GM23338 (cell line): ENCODE results near the gene PPARD. TPM values are rescaled to one million over a fixed set of nuclear protein-coding genes. Genes with fewer than 3 reads are reported as not detected.

ENCODE experiments used
- ATAC-seq: fragments of 200-7000 bp; cut with Tn5 transposase; 3 replicates; pipeline ENCODE4 v1.9.1; 2020
- DNase-seq: peaks from one replicate; pipeline ENCODE4 v3.0.0-alpha.2; 2015; ENCODE audit warnings: low spot score
- H2AFZ ChIP-seq: fragments of 200-600 bp; sonication (generic); 2 replicates; pipeline ENCODE4 v1.8.0; 2016; ENCODE audit warnings: antibody characterized with exemption, mild to moderate bottlenecking, moderate library complexity
- H3F3A ChIP-seq: fragments of 200-600 bp; sonication (generic); replicated peaks from 2 replicates; pipeline ENCODE4 v1.8.0; 2017; ENCODE audit warnings: antibody characterized with exemption, mixed run types, low read depth
- H3K27ac ChIP-seq: fragments of 200-600 bp; sonication (generic); 2 replicates; pipeline ENCODE4 v1.6.1; 2016; ENCODE audit warnings: low read depth
- H3K27me3 ChIP-seq: fragments of 200-600 bp; sonication (generic); 2 replicates; pipeline ENCODE4 v1.8.0; 2016; ENCODE audit warnings: mild to moderate bottlenecking, mixed run types, moderate library complexity; ENCODE audit not compliant: insufficient read depth
- H3K36me3 ChIP-seq: fragments of 200-600 bp; sonication (generic); 2 replicates; pipeline ENCODE4 v1.8.0; 2016; ENCODE audit warnings: mild to moderate bottlenecking; ENCODE audit not compliant: insufficient read depth
- H3K4me1 ChIP-seq: fragments of 200-600 bp; sonication (generic); 2 replicates; pipeline ENCODE4 v1.8.0; 2016; ENCODE audit warnings: mild to moderate bottlenecking, moderate library complexity; ENCODE audit not compliant: insufficient read depth
- H3K4me2 ChIP-seq: fragments of 200-600 bp; sonication (generic); 2 replicates; pipeline ENCODE4 v1.7.1; 2017; ENCODE audit warnings: mixed run types
- H3K4me3 ChIP-seq: fragments of 200-600 bp; sonication (generic); 2 replicates; pipeline ENCODE4 v1.6.1; 2016; ENCODE audit warnings: mixed run types
- H3K79me2 ChIP-seq: fragments of 200-600 bp; sonication (generic); replicated peaks from 2 replicates; pipeline ENCODE4 v1.8.0; 2017; ENCODE audit warnings: mild to moderate bottlenecking; ENCODE audit not compliant: insufficient read depth
- H3K9me2 ChIP-seq: fragments of 200-600 bp; sonication (generic); 2 replicates; pipeline ENCODE4 v1.8.0; 2017; ENCODE audit not compliant: insufficient read depth
- H4K20me1 ChIP-seq: fragments of 200-600 bp; sonication (generic); replicated peaks from 2 replicates; pipeline ENCODE4 v1.8.0; 2017; ENCODE audit warnings: mild to moderate bottlenecking; ENCODE audit not compliant: insufficient read depth
- H3K27ac Mint-ChIP-seq: 2 replicates; pipeline ENCODE4 v1.8.0; 2020; ENCODE audit warnings: inconsistent platforms, mild to moderate bottlenecking, moderate library complexity, mixed read lengths
- H3K27me3 Mint-ChIP-seq: 3 replicates; pipeline ENCODE4 v1.8.0; 2022; ENCODE audit warnings: low read depth, mild to moderate bottlenecking, moderate library complexity, mixed read lengths, inconsistent platforms; ENCODE audit not compliant: insufficient read depth, poor library complexity
- H3K36me3 Mint-ChIP-seq: 3 replicates; pipeline ENCODE4 v1.8.0; 2021; ENCODE audit warnings: low read depth, mild to moderate bottlenecking, inconsistent platforms, moderate library complexity, mixed read lengths
- H3K4me1 Mint-ChIP-seq: 3 replicates; pipeline ENCODE4 v1.8.0; 2020; ENCODE audit warnings: mild to moderate bottlenecking, inconsistent platforms, mixed read lengths
- H3K4me3 Mint-ChIP-seq: 3 replicates; pipeline ENCODE4 v1.8.0; 2021; ENCODE audit warnings: moderate library complexity, mild to moderate bottlenecking, inconsistent platforms, mixed read lengths
- H3K9me3 Mint-ChIP-seq: 3 replicates; pipeline ENCODE4 v1.8.0; 2020; ENCODE audit warnings: moderate library complexity, mild to moderate bottlenecking, inconsistent platforms, mixed read lengths
- CREB1 ChIP-seq: fragments of 250-450 bp; sonication (Bioruptor Pico); IDR thresholded peaks from 2 replicates; pipeline ENCODE4 v1.5.0; 2020; ENCODE audit warnings: low read depth, mild to moderate bottlenecking, moderate library complexity
- EZH2 ChIP-seq: fragments of 200-600 bp; sonication (generic); IDR thresholded peaks from one replicate; pipeline ENCODE4 v1.8.0; 2017; ENCODE audit warnings: antibody characterized with exemption, mild to moderate bottlenecking, low read depth; ENCODE audit not compliant: unreplicated experiment
- EZH2phosphoT487 ChIP-seq: fragments of 200-600 bp; sonication (generic); IDR thresholded peaks from one replicate; pipeline ENCODE4 v1.8.1; 2018; ENCODE audit warnings: antibody characterized with exemption; ENCODE audit not compliant: unreplicated experiment
- JUNB ChIP-seq: IDR thresholded peaks from one replicate; pipeline ENCODE4 v1.6.1; 2016; ENCODE audit warnings: antibody characterized with exemption; ENCODE audit not compliant: unreplicated experiment
- NANOG ChIP-seq: IDR thresholded peaks from 2 replicates; pipeline ENCODE4 v1.6.1; 2016; ENCODE audit warnings: antibody characterized with exemption, borderline replicate concordance
- POLR2AphosphoS5 ChIP-seq: IDR thresholded peaks from 2 replicates; pipeline ENCODE4 v1.6.1; 2016; ENCODE audit warnings: antibody characterized with exemption, low read depth
- STAT1 ChIP-seq: IDR thresholded peaks from one replicate; pipeline ENCODE4 v1.6.1; 2016; ENCODE audit warnings: antibody characterized with exemption; ENCODE audit not compliant: unreplicated experiment
- ZNF114 ChIP-seq: fragments of 250-450 bp; sonication (Bioruptor Pico); IDR thresholded peaks from 2 replicates; pipeline ENCODE4 v1.5.0; 2020; ENCODE audit warnings: mild to moderate bottlenecking, moderate library complexity
- ZNF331 ChIP-seq: fragments of 250-450 bp; sonication (Bioruptor Pico); IDR thresholded peaks from 2 replicates; pipeline ENCODE4 v1.5.0; 2020; ENCODE audit warnings: low read depth, mild to moderate bottlenecking, moderate library complexity
- polyA plus RNA-seq: library from polyadenylated mRNA; unstranded; fragments of >200 nt; fragmentation: Nextera tagmentation; extraction: Ambion mirVana; gene quantifications from 2 replicates; pipeline ENCODE4 v1.2.1, GENCODE V29; 2016
- total RNA-seq: library from RNA; depleted of rRNA; stranded (reverse); fragments of >200 nt; shearing (Covaris generic); gene quantifications from 2 replicates; pipeline ENCODE4 v1.2.3, GENCODE V29; 2014
- TF ChIP-seq, protein P1 (sequence below), 2 experiments: fragments of 200-600 bp in 1 of 2; sonication (generic) in 1 of 2; conservative IDR thresholded peaks; 2 replicates each; pipeline versions ENCODE4 v1.5.1 to v1.6.1; 2016 to 2017; ENCODE audit warnings: antibody characterized with exemption in 2 of 2, low read depth in 2 of 2, mild to moderate bottlenecking in 2 of 2, moderate library complexity in 1 of 2
- TF ChIP-seq, protein P2 (sequence below): fragments of 250-450 bp; sonication (Bioruptor Pico); IDR thresholded peaks from 2 replicates; pipeline ENCODE4 v1.5.0; 2020; ENCODE audit warnings: mild to moderate bottlenecking, moderate library complexity
- TF ChIP-seq, protein P3 (sequence below): IDR thresholded peaks from one replicate; pipeline ENCODE4 v1.6.1; 2018; ENCODE audit warnings: antibody characterized with exemption; ENCODE audit not compliant: unreplicated experiment
- TF ChIP-seq, protein P4 (sequence below): IDR thresholded peaks from 2 replicates; pipeline ENCODE4 v1.6.1; 2016; ENCODE audit warnings: antibody characterized with exemption

The PPARD gene
- total and polyA plus RNA-seq, 2 experiments from 2014 or later: 5.1 to 9.7 TPM

DNA sequence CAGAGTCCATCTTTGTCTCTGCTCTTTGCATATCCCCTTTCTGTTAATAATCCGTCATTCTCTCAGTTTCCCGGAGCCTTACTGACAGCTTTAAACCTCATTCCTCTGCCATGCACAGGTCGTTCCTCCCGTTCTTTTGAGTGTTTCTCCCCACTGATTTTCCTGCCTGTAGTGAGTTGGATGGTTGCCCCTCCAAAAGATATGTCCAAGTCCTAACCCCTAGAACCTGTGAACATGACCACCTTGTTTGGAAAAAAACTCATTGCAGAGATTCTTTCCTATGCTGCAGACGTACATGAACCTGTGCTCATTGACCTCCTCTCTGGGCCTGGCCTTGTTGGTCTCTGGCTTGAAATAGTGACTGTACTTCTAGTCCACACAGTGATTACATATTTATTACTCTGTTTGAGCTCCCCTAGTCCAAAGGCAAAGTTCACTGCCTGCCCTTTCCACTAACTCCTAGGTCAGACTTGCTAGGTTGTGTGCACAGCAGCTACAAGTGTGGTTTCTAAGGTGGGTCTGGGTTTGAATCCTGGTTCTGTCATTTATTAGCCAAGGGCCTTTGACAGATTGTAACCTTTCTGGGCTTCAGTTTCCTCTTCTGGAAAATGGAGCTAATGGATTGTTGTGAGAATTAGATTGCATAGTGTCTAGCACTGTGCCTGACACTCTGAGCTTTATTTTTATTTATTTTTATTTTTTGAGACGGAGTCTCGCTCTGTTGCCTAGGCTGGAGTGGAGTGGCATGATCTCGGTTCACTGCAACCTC lies 29.3 kb downstream of the PPARD start:
- Histone ChIP-seq H4K20me1 (peaks cover 3% of the 10 kb centered on the region; the same call in 1 of the 2 replicates), H3K4me1 (no peaks in the 10 kb centered on the region), H3K79me2 (no peaks in the 10 kb centered on the region), H3K36me3 (no peaks in the 10 kb centered on the region), H3K27ac (no peak overlapping the region), H3K4me2 (no peak overlapping the region), H3F3A (no peaks in the 10 kb centered on the region), H2AFZ (no peak overlapping the region), H3K9me2 (no peaks in the 10 kb centered on the region), H3K27me3 (no peaks in the 10 kb centered on the region), H3K4me3 (no peak overlapping the region)
- H3K36me3 Mint-ChIP-seq: no peaks in the 10 kb centered on the region
- DNase-seq: no peak
- TF ChIP-seq ZNF114 (CRISPR knock-in tag) (no peak), STAT1 (no peak), JUNB (no peak), CREB1 (CRISPR knock-in tag) (no peak), ZNF331 (CRISPR knock-in tag) (no peak), EZH2phosphoT487 (no peak), EZH2 (no peak), NANOG (no peak), POLR2AphosphoS5 (no peak)
- TF ChIP-seq, protein P1, sequence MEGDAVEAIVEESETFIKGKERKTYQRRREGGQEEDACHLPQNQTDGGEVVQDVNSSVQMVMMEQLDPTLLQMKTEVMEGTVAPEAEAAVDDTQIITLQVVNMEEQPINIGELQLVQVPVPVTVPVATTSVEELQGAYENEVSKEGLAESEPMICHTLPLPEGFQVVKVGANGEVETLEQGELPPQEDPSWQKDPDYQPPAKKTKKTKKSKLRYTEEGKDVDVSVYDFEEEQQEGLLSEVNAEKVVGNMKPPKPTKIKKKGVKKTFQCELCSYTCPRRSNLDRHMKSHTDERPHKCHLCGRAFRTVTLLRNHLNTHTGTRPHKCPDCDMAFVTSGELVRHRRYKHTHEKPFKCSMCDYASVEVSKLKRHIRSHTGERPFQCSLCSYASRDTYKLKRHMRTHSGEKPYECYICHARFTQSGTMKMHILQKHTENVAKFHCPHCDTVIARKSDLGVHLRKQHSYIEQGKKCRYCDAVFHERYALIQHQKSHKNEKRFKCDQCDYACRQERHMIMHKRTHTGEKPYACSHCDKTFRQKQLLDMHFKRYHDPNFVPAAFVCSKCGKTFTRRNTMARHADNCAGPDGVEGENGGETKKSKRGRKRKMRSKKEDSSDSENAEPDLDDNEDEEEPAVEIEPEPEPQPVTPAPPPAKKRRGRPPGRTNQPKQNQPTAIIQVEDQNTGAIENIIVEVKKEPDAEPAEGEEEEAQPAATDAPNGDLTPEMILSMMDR (conservative IDR thresholded peaks at IDR 0.05; ENCODE audit: low read depth in 2 of 2): no peak
- TF ChIP-seq, protein P2, sequence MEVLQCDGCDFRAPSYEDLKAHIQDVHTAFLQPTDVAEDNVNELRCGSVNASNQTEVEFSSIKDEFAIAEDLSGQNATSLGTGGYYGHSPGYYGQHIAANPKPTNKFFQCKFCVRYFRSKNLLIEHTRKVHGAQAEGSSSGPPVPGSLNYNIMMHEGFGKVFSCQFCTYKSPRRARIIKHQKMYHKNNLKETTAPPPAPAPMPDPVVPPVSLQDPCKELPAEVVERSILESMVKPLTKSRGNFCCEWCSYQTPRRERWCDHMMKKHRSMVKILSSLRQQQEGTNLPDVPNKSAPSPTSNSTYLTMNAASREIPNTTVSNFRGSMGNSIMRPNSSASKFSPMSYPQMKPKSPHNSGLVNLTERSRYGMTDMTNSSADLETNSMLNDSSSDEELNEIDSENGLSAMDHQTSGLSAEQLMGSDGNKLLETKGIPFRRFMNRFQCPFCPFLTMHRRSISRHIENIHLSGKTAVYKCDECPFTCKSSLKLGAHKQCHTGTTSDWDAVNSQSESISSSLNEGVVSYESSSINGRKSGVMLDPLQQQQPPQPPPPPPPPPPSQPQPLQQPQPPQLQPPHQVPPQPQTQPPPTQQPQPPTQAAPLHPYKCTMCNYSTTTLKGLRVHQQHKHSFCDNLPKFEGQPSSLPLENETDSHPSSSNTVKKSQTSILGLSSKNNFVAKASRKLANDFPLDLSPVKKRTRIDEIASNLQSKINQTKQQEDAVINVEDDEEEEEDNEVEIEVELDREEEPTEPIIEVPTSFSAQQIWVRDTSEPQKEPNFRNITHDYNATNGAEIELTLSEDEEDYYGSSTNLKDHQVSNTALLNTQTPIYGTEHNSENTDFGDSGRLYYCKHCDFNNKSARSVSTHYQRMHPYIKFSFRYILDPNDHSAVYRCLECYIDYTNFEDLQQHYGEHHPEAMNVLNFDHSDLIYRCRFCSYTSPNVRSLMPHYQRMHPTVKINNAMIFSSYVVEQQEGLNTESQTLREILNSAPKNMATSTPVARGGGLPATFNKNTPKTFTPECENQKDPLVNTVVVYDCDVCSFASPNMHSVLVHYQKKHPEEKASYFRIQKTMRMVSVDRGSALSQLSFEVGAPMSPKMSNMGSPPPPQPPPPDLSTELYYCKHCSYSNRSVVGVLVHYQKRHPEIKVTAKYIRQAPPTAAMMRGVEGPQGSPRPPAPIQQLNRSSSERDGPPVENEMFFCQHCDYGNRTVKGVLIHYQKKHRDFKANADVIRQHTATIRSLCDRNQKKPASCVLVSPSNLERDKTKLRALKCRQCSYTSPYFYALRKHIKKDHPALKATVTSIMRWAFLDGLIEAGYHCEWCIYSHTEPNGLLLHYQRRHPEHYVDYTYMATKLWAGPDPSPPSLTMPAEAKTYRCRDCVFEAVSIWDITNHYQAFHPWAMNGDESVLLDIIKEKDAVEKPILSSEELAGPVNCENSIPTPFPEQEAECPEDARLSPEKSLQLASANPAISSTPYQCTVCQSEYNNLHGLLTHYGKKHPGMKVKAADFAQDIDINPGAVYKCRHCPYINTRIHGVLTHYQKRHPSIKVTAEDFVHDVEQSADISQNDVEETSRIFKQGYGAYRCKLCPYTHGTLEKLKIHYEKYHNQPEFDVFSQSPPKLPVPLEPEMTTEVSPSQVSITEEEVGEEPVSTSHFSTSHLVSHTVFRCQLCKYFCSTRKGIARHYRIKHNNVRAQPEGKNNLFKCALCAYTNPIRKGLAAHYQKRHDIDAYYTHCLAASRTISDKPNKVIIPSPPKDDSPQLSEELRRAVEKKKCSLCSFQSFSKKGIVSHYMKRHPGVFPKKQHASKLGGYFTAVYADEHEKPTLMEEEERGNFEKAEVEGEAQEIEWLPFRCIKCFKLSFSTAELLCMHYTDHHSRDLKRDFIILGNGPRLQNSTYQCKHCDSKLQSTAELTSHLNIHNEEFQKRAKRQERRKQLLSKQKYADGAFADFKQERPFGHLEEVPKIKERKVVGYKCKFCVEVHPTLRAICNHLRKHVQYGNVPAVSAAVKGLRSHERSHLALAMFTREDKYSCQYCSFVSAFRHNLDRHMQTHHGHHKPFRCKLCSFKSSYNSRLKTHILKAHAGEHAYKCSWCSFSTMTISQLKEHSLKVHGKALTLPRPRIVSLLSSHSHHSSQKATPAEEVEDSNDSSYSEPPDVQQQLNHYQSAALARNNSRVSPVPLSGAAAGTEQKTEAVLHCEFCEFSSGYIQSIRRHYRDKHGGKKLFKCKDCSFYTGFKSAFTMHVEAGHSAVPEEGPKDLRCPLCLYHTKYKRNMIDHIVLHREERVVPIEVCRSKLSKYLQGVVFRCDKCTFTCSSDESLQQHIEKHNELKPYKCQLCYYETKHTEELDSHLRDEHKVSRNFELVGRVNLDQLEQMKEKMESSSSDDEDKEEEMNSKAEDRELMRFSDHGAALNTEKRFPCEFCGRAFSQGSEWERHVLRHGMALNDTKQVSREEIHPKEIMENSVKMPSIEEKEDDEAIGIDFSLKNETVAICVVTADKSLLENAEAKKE (CRISPR knock-in tag): no peak
- TF ChIP-seq, protein P3, sequence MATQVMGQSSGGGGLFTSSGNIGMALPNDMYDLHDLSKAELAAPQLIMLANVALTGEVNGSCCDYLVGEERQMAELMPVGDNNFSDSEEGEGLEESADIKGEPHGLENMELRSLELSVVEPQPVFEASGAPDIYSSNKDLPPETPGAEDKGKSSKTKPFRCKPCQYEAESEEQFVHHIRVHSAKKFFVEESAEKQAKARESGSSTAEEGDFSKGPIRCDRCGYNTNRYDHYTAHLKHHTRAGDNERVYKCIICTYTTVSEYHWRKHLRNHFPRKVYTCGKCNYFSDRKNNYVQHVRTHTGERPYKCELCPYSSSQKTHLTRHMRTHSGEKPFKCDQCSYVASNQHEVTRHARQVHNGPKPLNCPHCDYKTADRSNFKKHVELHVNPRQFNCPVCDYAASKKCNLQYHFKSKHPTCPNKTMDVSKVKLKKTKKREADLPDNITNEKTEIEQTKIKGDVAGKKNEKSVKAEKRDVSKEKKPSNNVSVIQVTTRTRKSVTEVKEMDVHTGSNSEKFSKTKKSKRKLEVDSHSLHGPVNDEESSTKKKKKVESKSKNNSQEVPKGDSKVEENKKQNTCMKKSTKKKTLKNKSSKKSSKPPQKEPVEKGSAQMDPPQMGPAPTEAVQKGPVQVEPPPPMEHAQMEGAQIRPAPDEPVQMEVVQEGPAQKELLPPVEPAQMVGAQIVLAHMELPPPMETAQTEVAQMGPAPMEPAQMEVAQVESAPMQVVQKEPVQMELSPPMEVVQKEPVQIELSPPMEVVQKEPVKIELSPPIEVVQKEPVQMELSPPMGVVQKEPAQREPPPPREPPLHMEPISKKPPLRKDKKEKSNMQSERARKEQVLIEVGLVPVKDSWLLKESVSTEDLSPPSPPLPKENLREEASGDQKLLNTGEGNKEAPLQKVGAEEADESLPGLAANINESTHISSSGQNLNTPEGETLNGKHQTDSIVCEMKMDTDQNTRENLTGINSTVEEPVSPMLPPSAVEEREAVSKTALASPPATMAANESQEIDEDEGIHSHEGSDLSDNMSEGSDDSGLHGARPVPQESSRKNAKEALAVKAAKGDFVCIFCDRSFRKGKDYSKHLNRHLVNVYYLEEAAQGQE: no peak
- TF ChIP-seq, protein P4, sequence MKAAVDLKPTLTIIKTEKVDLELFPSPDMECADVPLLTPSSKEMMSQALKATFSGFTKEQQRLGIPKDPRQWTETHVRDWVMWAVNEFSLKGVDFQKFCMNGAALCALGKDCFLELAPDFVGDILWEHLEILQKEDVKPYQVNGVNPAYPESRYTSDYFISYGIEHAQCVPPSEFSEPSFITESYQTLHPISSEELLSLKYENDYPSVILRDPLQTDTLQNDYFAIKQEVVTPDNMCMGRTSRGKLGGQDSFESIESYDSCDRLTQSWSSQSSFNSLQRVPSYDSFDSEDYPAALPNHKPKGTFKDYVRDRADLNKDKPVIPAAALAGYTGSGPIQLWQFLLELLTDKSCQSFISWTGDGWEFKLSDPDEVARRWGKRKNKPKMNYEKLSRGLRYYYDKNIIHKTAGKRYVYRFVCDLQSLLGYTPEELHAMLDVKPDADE: no peak
- no peak overlapping the region for H3K4me3 Mint-ChIP-seq
- ATAC-seq: no peak
- H3K9me3 Mint-ChIP-seq: no peaks in the 10 kb centered on the region
- peaks cover 2% of the 10 kb centered on the region for H3K27me3 Mint-ChIP-seq
- H3K4me1 Mint-ChIP-seq: peaks cover 12% of the 10 kb centered on the region
- no peak overlapping the region for H3K27ac Mint-ChIP-seq
